ENCODE measurements around the gene TTLL8.

DNA sequence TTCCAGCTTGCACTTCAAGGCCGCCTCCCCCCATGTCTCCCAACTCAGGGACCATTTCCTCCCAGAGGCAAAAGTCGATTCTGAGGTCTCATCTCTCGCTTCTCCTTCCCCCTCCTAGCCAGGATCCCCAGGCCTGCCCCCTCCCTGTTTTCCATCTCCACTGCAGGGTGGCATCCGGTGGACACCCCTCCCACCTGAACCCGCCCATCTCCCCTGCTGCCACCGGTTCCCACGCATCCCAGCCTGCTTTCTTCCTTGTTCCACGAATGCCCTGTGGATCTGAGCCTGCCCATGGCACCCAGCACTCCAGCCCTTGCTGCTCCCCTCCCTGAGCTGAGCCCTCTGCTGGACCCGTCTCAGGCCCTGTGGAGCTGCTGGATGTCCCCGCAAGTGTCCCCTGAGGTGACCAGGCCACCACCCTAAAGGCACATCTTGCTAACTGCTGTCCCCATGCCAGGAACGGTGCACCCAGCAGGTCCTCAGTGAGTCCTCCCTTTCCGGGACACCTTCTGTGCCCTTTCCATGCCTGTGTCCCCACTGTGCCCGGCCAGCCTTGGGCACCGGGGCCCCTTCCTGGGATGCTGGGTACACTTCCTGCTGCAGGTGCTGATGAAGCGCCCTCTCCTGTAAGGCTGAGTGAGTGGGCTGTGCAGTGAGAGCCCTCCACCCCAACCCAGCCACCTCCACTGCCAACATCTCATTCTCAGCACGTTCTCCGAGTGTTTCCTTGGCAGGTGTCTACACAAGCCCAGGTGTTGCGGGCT, 46.5 kb downstream of the TTLL8 start:
- TF ChIP-seq, protein P1, sequence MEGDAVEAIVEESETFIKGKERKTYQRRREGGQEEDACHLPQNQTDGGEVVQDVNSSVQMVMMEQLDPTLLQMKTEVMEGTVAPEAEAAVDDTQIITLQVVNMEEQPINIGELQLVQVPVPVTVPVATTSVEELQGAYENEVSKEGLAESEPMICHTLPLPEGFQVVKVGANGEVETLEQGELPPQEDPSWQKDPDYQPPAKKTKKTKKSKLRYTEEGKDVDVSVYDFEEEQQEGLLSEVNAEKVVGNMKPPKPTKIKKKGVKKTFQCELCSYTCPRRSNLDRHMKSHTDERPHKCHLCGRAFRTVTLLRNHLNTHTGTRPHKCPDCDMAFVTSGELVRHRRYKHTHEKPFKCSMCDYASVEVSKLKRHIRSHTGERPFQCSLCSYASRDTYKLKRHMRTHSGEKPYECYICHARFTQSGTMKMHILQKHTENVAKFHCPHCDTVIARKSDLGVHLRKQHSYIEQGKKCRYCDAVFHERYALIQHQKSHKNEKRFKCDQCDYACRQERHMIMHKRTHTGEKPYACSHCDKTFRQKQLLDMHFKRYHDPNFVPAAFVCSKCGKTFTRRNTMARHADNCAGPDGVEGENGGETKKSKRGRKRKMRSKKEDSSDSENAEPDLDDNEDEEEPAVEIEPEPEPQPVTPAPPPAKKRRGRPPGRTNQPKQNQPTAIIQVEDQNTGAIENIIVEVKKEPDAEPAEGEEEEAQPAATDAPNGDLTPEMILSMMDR (IDR thresholded peaks at IDR 0.05 in 2 of 3, conservative IDR thresholded peaks at IDR 0.05 in 1 of 3; ENCODE audit: borderline replicate concordance in 1 of 3, insufficient read depth in 1 of 3, low read depth in 2 of 3, low read length in 2 of 3) = no peak
- no peak for TF ChIP-seq SRF (IDR thresholded peaks at IDR 0.05; ENCODE audit: low read depth)

Measured in HCT116 (cell line).